MG63 (cell line): ENCODE measurements around the gene ZGRF1. TPM values are rescaled to one million over a fixed set of nuclear protein-coding genes. Genes with fewer than 3 reads are reported as not detected.
"Not testable (repeated sequence)": the region's sequence is repeated elsewhere in the genome, so short reads cannot be mapped to it uniquely, and the experiment has no call there.

ENCODE experiments used
- DNase-seq: peaks from one replicate; pipeline ENCODE4 v3.0.0-alpha.2; 2020
- H3K27me3 ChIP-seq: fragments of 250-450 bp; sonication (Bioruptor Pico); 2 replicates; pipeline ENCODE4 v1.5.1; 2020; ENCODE audit warnings: mild to moderate bottlenecking, moderate library complexity
- H3K36me3 ChIP-seq: fragments of 250-450 bp; sonication (Bioruptor Pico); 2 replicates; pipeline ENCODE4 v1.5.1; 2020; ENCODE audit warnings: mild to moderate bottlenecking, moderate library complexity
- H3K4me3 ChIP-seq: fragments of 250-450 bp; sonication (Bioruptor Pico); 2 replicates; pipeline ENCODE4 v1.5.1; 2020; ENCODE audit warnings: mild to moderate bottlenecking, moderate library complexity
- H3K9me3 ChIP-seq: fragments of 250-450 bp; sonication (Bioruptor Pico); 2 replicates; pipeline ENCODE4 v1.5.1; 2020; ENCODE audit warnings: mild to moderate bottlenecking, moderate library complexity
- total RNA-seq: library from RNA; depleted of rRNA; stranded (reverse); fragments of >200 nt; shearing (Covaris generic); gene quantifications from 2 replicates; pipeline ENCODE4 v1.2.3, GENCODE V29; 2014; ENCODE audit warnings: low replicate concordance

ZGRF1 gene
- total RNA-seq, 1 experiment from 2014 or later: 2.5 TPM

DNA sequence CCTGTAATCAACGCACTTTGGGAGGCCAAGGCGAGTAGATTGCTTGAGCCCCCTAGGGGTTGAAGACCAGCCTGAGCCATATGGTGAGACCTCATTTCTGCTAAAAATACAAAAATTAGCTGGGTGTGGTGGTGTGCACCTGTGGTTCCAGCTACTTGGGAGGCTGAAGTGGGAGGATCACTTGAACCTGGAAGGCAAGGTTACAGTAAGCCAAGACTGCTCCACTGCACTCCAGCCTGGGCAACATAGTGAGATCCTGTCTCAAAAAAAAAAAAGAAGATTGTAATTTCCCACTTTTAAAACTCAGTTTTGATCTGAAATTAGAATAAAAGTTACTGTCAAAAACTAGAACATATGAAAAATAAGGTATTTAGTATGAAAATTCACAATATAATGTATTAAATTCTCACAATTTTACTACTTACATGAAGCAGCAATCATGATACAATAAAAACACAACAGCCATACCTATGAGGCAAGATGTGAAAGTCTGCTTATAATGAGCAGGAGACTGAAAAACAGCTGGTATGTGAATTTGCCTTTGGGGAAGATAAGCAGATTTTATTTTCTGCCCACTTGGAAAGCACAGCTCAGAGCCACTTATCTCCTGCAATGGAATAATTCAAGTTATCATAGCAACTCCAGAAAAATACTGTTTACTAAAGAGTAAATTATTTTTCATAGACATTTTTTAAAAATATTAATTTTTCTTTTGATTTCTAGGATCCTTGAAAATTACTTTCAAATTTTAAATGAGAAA is 50.6 kb downstream of the ZGRF1 start:
- Histone ChIP-seq H3K36me3 (0 out of 2 replicates have a peak, but pooled peaks cover 4% of the 10 kb centered on the region), H3K4me3 (no peak overlapping the region), H3K9me3 (no peaks in the 10 kb centered on the region), H3K27me3 (no peaks in the 10 kb centered on the region)
- no peak for DNase-seq

GRCh38 chr4:112567536-112567935 is 69.2 kb downstream of the ZGRF1 start:
- Histone ChIP-seq H3K36me3 (no peaks in the 10 kb centered on the region), H3K4me3 (no peak overlapping the region), H3K9me3 (no peaks in the 10 kb centered on the region), H3K27me3 (no peaks in the 10 kb centered on the region)
- no peak for DNase-seq

- Histone ChIP-seq H3K27me3 (no peaks in the 10 kb centered on the region), H3K4me3 (no peak overlapping the region), H3K9me3 (no peaks in the 10 kb centered on the region), H3K36me3 (no peaks in the 10 kb centered on the region)
- no peak for DNase-seq
Observed at GRCh38 chr4:112564706-112565270, 71.9 kb downstream of the ZGRF1 start.

DNA sequence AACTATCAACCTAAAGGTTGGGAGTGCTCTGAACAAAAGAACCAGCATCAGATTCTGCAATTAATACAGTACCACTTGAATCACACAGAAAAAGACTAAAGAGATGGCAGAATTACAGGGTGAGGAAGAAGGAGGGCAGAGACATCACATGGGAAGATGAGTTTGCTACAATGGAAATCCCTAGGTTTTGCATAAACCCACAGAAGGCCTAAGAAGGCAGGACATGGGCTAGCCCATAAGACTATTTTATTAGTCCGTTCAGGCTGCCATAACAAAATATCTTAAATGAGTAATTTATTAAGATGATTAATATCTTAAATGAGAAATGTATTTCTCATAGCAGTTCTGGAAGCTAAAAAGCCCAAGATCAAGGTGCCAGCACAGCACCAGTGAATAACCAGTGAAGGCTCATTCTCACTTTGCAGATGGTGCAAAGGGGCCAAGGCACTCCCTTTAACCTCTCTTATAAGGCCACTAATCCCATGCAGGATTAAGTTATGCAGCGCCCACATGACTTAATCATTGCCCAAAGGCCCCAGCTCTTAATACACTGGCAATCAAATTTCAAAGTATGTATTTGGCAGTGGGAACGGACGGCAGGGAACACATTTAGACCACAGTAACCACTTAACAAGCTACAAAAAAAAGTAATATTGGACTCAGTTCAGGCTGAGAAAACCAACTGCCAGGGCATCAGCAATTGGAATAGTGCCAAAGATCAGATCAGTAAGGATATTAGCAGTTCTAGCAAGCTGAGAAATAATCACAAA is 73.1 kb downstream of the ZGRF1 start:
- Histone ChIP-seq H3K9me3 (no peaks in the 10 kb centered on the region), H3K4me3 (no peak overlapping the region), H3K27me3 (no peaks in the 10 kb centered on the region), H3K36me3 (no peaks in the 10 kb centered on the region)
- DNase-seq: no peak

DNA sequence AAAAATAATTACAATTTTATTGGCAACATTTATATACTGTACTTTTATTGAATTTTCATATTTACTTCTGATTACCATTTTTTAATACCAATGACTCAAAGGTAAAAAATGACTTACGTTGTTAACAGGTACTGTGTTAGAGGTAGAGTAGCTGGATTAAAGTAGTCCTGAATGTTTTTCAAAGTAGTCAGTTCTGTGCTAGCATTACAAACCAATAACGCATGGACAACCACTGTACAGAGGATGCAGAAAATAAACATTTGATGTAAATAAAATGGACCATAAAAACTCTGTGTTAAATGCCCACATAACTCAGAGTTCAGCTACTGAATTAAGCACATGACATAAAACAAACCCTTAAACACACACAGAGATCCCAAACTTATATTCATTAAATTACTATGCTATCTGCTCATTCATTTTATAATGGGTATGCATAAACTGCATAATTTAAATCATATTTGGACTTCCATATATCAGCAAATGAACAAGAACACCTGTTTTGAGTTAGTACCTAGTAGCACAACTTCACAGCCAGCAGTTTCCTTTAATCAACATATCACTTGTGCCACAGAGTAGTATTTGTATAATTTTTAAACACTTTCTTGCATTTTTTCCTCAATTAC is 74.3 kb downstream of the ZGRF1 start:
- no peak overlapping the region for H3K4me3 ChIP-seq
- H3K27me3 ChIP-seq: no peaks in the 10 kb centered on the region
- no peaks in the 10 kb centered on the region for H3K36me3 ChIP-seq
- H3K9me3 ChIP-seq: no peaks in the 10 kb centered on the region
- no peak for DNase-seq

- Histone ChIP-seq H3K27me3 (no peaks in the 10 kb centered on the region), H3K36me3 (no peaks in the 10 kb centered on the region), H3K4me3 (no peak overlapping the region), H3K9me3 (no peaks in the 10 kb centered on the region)
- DNase-seq: no peak
Observed at GRCh38 chr4:112560084-112560483, 76.6 kb downstream of the ZGRF1 start.

DNA sequence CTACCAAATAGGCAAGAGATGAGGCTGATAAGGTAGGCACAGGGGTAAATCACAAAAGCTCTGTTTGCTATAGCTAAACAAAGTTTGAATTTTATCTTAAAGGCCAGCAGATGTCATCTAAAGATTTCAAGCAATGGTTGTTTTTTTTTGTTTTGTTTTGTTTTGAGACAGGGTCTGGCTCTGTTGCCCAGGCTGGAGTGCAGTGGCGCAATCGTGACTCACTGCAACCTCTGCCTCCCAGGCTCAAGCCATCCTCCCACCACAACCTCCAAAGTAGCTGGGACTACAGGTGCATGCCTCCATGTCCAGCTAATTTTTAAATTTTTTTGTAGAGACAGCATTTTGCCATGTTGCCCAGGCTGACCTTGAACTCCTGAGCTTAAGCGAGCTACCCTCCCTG is 77.7 kb downstream of the ZGRF1 start:
- Histone ChIP-seq H3K36me3 (no peaks in the 10 kb centered on the region), H3K27me3 (no peaks in the 10 kb centered on the region), H3K9me3 (no peaks in the 10 kb centered on the region), H3K4me3 (no peak overlapping the region)
- DNase-seq: no peak

- no peak for DNase-seq
- Histone ChIP-seq H3K27me3 (no peaks in the 10 kb centered on the region), H3K36me3 (no peaks in the 10 kb centered on the region), H3K9me3 (no peaks in the 10 kb centered on the region), H3K4me3 (no peak overlapping the region)
Observed at GRCh38 chr4:112557676-112558411, 78.9 kb downstream of the ZGRF1 start.

- not testable (repeated sequence) for H3K36me3 ChIP-seq, H3K27me3 ChIP-seq, DNase-seq, H3K4me3 ChIP-seq, H3K9me3 ChIP-seq
Observed at GRCh38 chr4:112554271-112554670, 82.4 kb downstream of the ZGRF1 start.

DNA sequence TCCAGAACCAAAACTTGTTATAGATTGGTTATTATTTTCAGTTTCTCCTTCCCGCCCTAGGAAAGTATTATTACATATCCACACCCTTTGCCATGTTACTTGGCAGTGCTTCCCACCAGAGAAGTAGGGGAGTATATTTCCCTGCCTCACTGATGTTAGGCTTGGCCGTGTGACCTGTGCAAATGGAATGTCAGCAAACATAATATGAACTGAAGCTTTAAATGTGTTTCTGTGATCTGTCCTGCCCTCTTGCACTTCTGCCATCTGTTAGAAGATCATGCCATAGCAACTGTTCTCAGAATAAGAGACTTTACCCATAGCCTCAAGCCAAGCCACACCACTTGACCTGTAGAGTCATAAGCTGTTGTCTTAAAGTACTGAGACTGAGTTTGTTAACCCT is 84.0 kb downstream of the ZGRF1 start:
- Histone ChIP-seq H3K27me3 (no peaks in the 10 kb centered on the region), H3K4me3 (no peak overlapping the region), H3K9me3 (no peaks in the 10 kb centered on the region), H3K36me3 (no peaks in the 10 kb centered on the region)
- peak; percentile 71 for DNase-seq

GRCh38 chr4:112550728-112551127 is 86.0 kb downstream of the ZGRF1 start:
- peak; percentile 63 for DNase-seq
- no peak overlapping the region for H3K4me3 ChIP-seq
- H3K27me3 ChIP-seq: no peaks in the 10 kb centered on the region
- no peaks in the 10 kb centered on the region for H3K36me3 ChIP-seq
- H3K9me3 ChIP-seq: no peaks in the 10 kb centered on the region

DNA sequence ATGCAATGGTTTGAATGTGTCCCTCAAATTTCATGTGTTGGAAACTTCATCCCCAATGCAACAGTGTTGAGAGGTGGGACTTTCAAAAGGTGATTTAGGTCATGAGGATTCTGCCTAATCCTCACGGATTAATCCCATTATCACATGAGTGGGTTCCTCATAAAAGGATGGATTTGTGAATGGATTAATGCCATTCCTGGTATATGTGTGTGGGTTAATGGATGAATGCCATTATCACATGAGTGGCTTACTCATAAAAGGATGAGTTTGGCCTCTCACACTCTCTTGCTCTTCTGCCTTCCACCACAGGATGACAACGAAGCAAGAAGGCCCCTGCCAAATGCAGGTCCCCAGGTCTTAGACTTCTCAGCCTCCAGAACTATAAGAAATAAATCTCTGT is 90.2 kb downstream of the ZGRF1 start:
- Histone ChIP-seq H3K27me3 (no peaks in the 10 kb centered on the region), H3K36me3 (no peaks in the 10 kb centered on the region), H3K9me3 (no peaks in the 10 kb centered on the region), H3K4me3 (no peak overlapping the region)
- DNase-seq: no peak

GRCh38 chr4:112545346-112545745 is 91.4 kb downstream of the ZGRF1 start:
- H3K4me3 ChIP-seq: no peak overlapping the region
- no peaks in the 10 kb centered on the region for H3K27me3 ChIP-seq
- no peak for DNase-seq
- H3K9me3 ChIP-seq: no peaks in the 10 kb centered on the region
- no peaks in the 10 kb centered on the region for H3K36me3 ChIP-seq

GRCh38 chr4:112540695-112541094 is 96.0 kb downstream of the ZGRF1 start:
- H3K4me3 ChIP-seq: no peak overlapping the region
- H3K36me3 ChIP-seq: no peaks in the 10 kb centered on the region
- no peak for DNase-seq
- no peaks in the 10 kb centered on the region for H3K9me3 ChIP-seq
- H3K27me3 ChIP-seq: no peaks in the 10 kb centered on the region

DNA sequence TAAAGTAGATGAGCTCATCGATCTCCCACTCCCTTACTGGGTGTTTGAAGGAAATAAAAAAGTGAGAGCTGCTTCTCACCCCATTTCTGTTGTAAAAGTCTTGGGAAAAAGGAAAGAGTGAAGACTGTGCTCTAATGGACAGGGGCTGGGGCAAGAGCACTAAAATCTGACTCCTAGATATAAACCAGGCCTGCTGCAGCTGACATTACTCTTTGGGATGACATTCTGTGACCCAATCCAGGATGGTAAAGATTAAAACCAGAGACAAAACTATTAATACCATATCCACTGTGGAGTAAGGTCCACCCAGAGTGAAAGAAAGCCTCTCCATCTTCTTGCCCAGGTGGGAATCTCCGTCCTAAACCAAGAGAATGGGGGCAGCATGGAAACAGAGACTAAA is 100.6 kb downstream of the ZGRF1 start:
- Histone ChIP-seq H3K36me3 (no peaks in the 10 kb centered on the region), H3K9me3 (no peaks in the 10 kb centered on the region), H3K27me3 (no peaks in the 10 kb centered on the region), H3K4me3 (no peak overlapping the region)
- no peak for DNase-seq

- Histone ChIP-seq H3K27me3 (no peaks in the 10 kb centered on the region), H3K9me3 (no peaks in the 10 kb centered on the region), H3K36me3 (no peaks in the 10 kb centered on the region), H3K4me3 (no peak overlapping the region)
- DNase-seq: peak; percentile 68
Observed at GRCh38 chr4:112532267-112532666, 104.4 kb downstream of the ZGRF1 start.

- Histone ChIP-seq H3K9me3 (no peaks in the 10 kb centered on the region), H3K4me3 (no peak overlapping the region), H3K36me3 (no peaks in the 10 kb centered on the region), H3K27me3 (no peaks in the 10 kb centered on the region)
- DNase-seq: no peak
Observed at GRCh38 chr4:112531146-112531545, 105.6 kb downstream of the ZGRF1 start.
